NCI-H187 (cell line): ENCODE measurements around the gene SP4.
"Not testable (repeated sequence)": the region's sequence is repeated elsewhere in the genome, so short reads cannot be mapped to it uniquely, and the experiment has no call there.

Experiments used
- DNase-seq, 2 experiments: peaks; one replicate each; lab custom pipeline; 2025; lab: John Stamatoyannopoulos, UW

The SP4 gene

DNA sequence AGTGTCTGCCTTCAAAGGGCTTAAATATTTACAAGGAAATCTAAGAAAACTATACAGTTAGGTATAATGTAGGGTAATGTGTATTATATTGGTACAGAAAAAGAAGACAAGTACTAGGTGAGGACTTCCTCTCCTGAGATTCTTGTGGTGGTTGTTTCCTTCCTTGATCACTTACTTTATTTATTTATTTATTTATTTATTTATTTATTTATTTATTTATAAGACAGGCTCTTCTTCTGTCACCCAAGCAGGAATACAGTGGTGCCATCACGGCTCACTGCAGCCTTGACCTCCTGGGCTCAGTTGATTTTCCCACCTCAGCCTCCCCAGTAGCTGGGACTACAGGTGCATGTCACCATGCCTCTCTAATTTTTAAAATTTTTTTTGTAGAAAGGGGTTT lies 96.8 kb downstream of the SP4 start:
- no peak for DNase-seq

GRCh38 chr7:21526007-21526406 lies 98.1 kb downstream of the SP4 start:
- no peak for DNase-seq

DNA sequence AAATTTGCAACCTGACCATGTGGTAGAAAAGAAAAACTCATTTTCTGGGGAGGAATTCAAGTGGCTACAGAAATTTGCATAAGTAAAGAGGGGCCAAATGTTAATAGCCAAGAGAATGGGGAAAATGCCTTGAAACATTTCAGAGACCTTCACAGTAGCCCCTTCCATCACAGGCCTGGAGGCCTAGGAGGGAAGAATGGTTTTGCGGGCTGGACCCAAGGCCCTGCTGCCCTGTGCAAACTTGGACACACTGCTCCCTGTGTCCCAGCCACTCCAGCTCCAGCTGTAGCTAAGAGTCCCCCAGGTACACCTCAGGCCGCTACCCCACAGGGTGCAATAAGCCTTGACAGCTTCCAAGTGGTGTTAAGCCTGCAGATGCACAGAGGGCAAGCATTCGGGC lies 98.6 kb downstream of the SP4 start:
- no peak for DNase-seq

DNA sequence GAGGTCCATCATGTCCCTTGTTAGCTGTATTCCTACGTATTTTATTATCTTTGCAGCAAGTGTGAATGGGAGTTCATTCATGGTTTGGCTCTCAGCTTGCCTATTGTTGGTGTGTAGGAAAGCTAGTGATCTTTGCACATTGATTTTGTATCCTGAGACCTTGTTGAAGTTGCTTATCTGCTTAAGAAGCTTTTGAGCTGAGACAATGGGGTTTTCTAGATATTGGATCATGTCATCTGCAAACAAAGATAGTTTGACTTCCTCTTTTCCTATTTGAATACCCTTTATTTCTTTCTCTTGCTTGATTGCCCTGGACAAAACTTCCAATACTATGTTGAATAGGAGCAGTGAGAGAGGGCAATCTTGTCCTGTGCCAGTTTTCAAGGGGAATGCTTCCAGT lies 104.6 kb downstream of the SP4 start:
- DNase-seq, result not testable (repeated sequence)

DNA sequence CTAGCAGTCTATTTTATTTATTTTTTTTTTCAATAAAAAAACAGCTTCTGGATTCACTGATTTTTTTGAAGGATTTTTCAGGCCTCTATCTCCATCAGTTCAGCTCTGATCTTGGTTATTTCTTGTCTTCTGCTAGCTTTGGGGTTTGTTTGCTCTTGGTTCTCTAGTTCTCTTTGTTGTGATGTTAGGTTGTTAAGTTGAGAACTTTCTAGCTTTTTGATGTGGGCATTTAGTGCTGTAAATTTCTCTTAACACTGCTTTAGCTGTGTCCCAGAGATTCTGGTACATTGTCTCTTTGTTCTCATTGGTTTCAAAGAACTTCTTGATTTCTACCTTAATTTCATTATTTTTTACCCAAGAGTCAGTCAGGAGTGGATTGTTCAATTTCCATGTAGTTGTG lies 105.8 kb downstream of the SP4 start:
- DNase-seq, result not testable (repeated sequence)

DNA sequence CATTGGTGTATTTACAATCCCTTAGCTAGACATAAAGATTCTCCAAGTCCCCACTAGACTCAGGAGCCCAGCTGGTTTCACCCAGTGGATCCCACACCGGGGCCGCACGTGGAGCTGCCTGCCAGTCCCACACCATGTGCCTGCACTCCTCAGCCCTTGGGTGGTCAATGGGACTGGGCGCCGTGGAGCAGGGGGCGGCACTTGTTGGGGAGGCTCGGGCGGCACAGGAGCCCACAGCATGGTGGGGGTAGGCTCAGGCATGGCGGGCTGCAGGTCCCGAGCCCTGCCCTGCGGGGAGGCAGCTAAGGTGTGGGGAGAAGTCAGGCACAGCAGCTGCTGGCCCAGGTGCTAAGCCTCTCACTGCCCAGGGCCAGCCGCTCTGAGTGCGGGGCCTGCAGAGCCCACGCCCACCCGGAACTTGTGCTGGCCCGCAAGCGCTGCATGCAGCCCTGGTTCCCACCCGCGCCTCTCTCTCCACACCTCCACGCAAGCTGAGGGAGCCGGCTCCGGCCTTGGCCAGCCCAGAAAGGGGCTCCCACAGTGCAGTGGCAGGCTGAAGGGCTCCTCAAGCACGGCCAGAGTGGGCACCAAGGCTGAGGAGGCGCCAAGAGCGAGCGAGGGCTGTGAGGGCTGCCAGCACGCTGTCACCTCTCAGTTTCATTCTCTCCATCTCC lies 108.7 kb downstream of the SP4 start:
- DNase-seq, result not testable (repeated sequence)

GRCh38 chr7:21538936-21539495 lies 111.1 kb downstream of the SP4 start:
- DNase-seq, result no peak

DNA sequence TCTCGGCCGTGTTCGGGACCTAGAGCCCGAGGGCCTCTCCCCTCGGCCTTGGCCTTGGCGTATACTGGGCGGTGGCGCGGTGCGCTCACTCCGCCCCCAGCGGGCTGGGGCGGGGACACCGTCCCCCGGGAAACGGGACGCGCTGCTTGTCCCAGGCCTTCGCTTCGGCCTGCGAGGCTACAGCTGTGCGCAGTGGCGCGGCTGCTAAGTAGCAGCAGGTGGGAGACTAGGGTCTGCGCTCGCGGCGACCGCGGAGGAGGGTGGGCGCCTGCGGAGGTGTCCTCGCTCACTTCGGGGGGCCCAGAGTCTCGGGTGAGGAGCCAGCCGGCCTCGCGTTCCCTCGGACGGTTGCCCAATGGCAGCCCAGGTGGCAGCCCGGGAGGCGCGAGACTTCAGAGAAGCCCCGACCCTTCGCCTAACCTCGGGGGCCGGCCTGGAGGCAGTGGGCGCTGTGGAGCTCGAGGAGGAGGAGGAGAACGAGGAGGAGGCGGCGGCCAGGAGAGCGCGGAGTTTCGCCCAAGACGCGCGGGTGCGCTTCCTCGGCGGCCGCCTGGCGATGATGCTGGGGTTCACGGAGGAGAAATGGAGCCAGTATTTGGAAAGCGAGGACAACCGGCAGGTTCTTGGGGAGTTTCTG lies 115.1 kb downstream of the SP4 start, which contains the start of gene DNAH11:
TSS of gene DNAH11 (plus strand) at position 149 of the 637 bp plus-strand sequence. CDS start at position 356, 207 bp downstream.
- DNase-seq, result no peak

- DNase-seq, result no peak
These were observed 115.8 kb downstream of the SP4 start for GRCh38 chr7:21543528-21544302.

DNA sequence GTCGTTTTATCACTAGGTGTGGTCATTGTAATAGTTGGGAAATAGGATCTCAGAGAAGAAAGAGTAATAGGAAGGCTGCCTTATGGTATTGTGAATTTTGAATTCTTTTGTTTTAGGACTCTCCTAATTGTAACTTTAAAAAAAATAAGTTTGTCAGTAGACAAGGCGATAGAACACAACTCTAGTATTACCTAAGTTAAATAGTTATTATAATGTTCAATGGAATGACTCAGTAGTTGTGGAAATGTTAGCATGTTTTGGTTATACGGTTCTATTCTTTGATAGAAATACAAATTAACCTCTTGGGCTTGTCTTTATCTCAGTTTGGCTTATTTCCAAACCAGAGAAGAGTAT lies 116.4 kb downstream of the SP4 start:
- DNase-seq, result no peak

- no peak for DNase-seq
These were observed 116.8 kb downstream of the SP4 start for GRCh38 chr7:21544715-21545114.

DNA sequence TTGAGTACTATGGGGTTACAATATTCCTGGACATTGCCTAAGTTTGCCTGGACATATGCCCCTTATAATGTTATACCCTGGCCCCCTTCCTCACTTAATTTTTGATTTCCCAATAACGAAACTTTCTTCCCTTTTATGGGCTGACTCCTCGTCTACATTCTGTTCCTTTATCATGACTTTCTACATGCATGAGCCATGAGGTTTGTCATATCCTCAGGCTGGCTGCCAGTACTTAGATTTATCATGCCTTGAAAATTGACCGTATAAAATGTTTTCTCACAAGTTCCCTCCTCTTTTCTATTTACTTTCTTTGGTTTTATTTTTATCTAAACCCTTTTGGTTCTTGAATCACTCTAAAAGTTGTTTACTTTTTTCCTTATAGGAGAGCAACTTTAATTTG lies 119.6 kb downstream of the SP4 start:
- DNase-seq, result no peak

- no peak for DNase-seq
These were observed 120.6 kb downstream of the SP4 start for GRCh38 chr7:21548491-21548890.

DNA sequence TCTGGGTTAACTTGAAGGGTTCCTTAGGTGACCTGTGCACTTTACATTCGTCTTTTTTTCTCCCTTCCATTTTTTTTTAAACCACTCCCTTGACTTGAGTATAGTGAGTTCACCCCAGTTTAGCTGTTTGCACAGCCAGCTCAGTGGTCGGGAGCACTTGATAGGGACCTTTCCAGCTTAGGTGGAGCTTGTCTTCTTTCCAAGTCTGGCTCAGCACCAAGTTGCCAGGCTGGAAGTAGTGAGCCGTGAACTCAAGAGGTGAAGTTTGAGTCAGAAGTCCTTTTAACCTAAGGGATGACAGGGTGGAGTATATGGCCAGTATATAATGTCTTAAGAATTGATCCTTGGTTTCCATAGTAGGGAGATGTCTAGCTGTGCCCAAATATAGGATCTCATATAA lies 122.2 kb downstream of the SP4 start:
- DNase-seq, result no peak

DNA sequence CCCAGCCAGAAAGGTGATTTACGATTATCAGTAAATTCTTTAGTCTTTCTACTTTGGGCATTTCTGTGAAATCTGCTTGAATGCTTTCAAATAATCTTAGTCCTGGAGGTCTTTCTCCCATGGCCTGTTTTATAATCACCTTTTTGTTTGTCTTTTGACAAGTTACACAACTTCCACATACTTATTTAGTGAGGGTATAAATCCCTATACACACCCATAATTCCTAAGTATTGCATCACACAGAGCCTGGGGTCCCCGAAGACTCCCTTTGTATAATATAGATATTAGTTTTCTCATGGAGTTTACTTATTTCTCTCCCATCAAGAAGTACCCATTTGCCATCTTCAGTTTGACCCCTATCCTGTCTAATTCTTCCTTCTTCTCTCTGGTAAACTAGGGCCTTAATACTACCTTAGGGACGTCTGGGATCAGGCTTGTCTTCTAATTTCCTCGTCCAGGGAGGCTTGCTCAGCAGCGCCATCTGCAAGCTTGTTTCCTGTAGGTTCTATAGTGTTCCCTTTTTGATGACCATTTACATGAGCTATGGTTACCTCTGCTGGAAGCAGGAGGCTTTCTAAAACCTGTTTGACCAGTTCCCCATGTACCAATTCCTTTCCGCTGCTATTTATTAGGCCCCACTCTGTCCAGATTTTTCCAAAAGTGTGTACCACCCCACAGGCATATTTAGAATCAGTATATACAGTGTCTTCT lies 123.1 kb downstream of the SP4 start:
- no peak for DNase-seq

GRCh38 chr7:21562385-21562784 lies 134.5 kb downstream of the SP4 start:
- no peak for DNase-seq
